WTC11 (cell line): Measurements from ENCODE around the gene NFAT5. TPM values are rescaled to one million over a fixed set of nuclear protein-coding genes. Genes with fewer than 3 reads are reported as not detected.
"Not testable (repeated sequence)": the region's sequence is repeated elsewhere in the genome, so short reads cannot be mapped to it uniquely, and the experiment has no call there.

Source experiments
- ATAC-seq: fragments of 200-7000 bp; cut with Tn5 transposase; 2 replicates; pipeline ENCODE4 v1.10.0; 2021; ENCODE audit warnings: mild to moderate bottlenecking, moderate library complexity
- CTCF ChIA-PET: fragments of 300-600 bp; sonication (Branson Sonifier 250); formaldehyde crosslinking; loops from one replicate; lab custom pipeline; 2021; ENCODE audit warnings: antibody characterized with exemption; lab: Charles Lee
- POLR2A ChIA-PET: fragments of 350-600 bp; sonication (Branson Sonifier 250); formaldehyde crosslinking; loops from one replicate; lab custom pipeline; 2021; ENCODE audit warnings: antibody characterized with exemption; lab: Charles Lee
- DNase-seq: peaks from one replicate; pipeline ENCODE4 v3.0.0; 2021; ENCODE audit warnings: low spot score
- H3K27ac Mint-ChIP-seq: 2 replicates; pipeline ENCODE4 v1.8.0; 2021; ENCODE audit warnings: mixed read lengths
- H3K27me3 Mint-ChIP-seq: 2 replicates; pipeline ENCODE4 v1.8.0; 2021; ENCODE audit warnings: low read depth, mild to moderate bottlenecking, moderate library complexity, mixed read lengths
- H3K36me3 Mint-ChIP-seq: 2 replicates; pipeline ENCODE4 v1.8.0; 2021; ENCODE audit warnings: mixed read lengths
- H3K4me1 Mint-ChIP-seq: 2 replicates; pipeline ENCODE4 v1.8.0; 2022; ENCODE audit warnings: mixed read lengths
- H3K4me3 Mint-ChIP-seq: 2 replicates; pipeline ENCODE4 v1.8.0; 2021; ENCODE audit warnings: mild to moderate bottlenecking, moderate library complexity, mixed read lengths
- H3K9me3 Mint-ChIP-seq: 2 replicates; pipeline ENCODE4 v1.8.0; 2021; ENCODE audit warnings: mixed read lengths
- CBFB ChIP-seq: sonication (generic); formaldehyde crosslinking; IDR thresholded peaks from 2 replicates; pipeline ENCODE4 v1.8.1; 2022; ENCODE audit warnings: mild to moderate bottlenecking, low read depth, missing genetic modification reagents
- GTF2I ChIP-seq: fragments of 250-450 bp; sonication (Bioruptor Pico); conservative IDR thresholded peaks from 2 replicates; pipeline ENCODE4 v1.4.0; 2021; ENCODE audit warnings: mild to moderate bottlenecking
- IRF2 ChIP-seq: sonication (generic); formaldehyde crosslinking; IDR thresholded peaks from 2 replicates; pipeline ENCODE4 v1.8.0; 2022; ENCODE audit warnings: low read depth, missing genetic modification reagents, borderline replicate concordance
- KAT7 ChIP-seq: sonication (generic); formaldehyde crosslinking; IDR thresholded peaks from 2 replicates; pipeline ENCODE4 v1.8.1; 2023; ENCODE audit warnings: missing genetic modification reagents, mild to moderate bottlenecking, borderline replicate concordance
- NFYB ChIP-seq: sonication (generic); formaldehyde crosslinking; conservative IDR thresholded peaks from 2 replicates; pipeline ENCODE4 v1.8.0; 2022; ENCODE audit warnings: low read depth, missing genetic modification reagents
- NR3C1 ChIP-seq: sonication (generic); formaldehyde crosslinking; conservative IDR thresholded peaks from 2 replicates; pipeline ENCODE4 v1.8.1; 2023; ENCODE audit warnings: low read depth, mild to moderate bottlenecking, missing genetic modification reagents
- SMAD3 ChIP-seq: sonication (generic); formaldehyde crosslinking; IDR thresholded peaks from 2 replicates; pipeline ENCODE4 v1.8.0; 2022; ENCODE audit warnings: missing genetic modification reagents, mild to moderate bottlenecking, borderline replicate concordance
- TCF7 ChIP-seq: sonication (generic); formaldehyde crosslinking; IDR thresholded peaks from 2 replicates; pipeline ENCODE4 v1.8.0; 2022; ENCODE audit warnings: mild to moderate bottlenecking, low read depth, missing genetic modification reagents, moderate library complexity
- ZNF121 ChIP-seq: sonication (generic); formaldehyde crosslinking; IDR thresholded peaks from 2 replicates; pipeline ENCODE4 v1.8.0; 2023; ENCODE audit warnings: missing genetic modification reagents
- ZNF416 ChIP-seq: fragments of 250-450 bp; sonication (Bioruptor Pico); IDR thresholded peaks from 2 replicates; pipeline ENCODE4 v1.9.0; 2021; ENCODE audit warnings: mild to moderate bottlenecking, inconsistent platforms
- total RNA-seq: library from RNA; stranded (reverse); gene quantifications from 3 replicates; pipeline ENCODE4 v1.2.3, GENCODE V29; 2021
- TF ChIP-seq, protein P1 (sequence below): fragments of 250-450 bp; sonication (Bioruptor Pico); IDR thresholded peaks from 2 replicates; pipeline ENCODE4 v1.9.0; 2021; ENCODE audit warnings: mild to moderate bottlenecking, borderline replicate concordance
- TF ChIP-seq, protein P2 (sequence below): fragments of 250-450 bp; sonication (Bioruptor Pico); IDR thresholded peaks from 2 replicates; pipeline ENCODE4 v1.9.0; 2021; ENCODE audit warnings: mild to moderate bottlenecking
- TF ChIP-seq, protein P3 (sequence below): sonication (generic); formaldehyde crosslinking; IDR thresholded peaks from 2 replicates; pipeline ENCODE4 v1.8.0; 2022; ENCODE audit warnings: mild to moderate bottlenecking, missing genetic modification reagents
- TF ChIP-seq, protein P4 (sequence below): fragments of 250-450 bp; sonication (Bioruptor Pico); IDR thresholded peaks from 2 replicates; pipeline ENCODE4 v1.9.0; 2021; ENCODE audit warnings: moderate library complexity, mild to moderate bottlenecking, inconsistent platforms, borderline replicate concordance
- TF ChIP-seq, protein P5 (sequence below): fragments of 250-450 bp; sonication (Bioruptor Pico); conservative IDR thresholded peaks from 2 replicates; pipeline ENCODE4 v1.9.0; 2021; ENCODE audit warnings: mild to moderate bottlenecking
- TF ChIP-seq, protein P6 (sequence below): sonication (generic); formaldehyde crosslinking; IDR thresholded peaks from 2 replicates; pipeline ENCODE4 v1.8.1; 2022; ENCODE audit warnings: missing genetic modification reagents, borderline replicate concordance
- TF ChIP-seq, protein P7 (sequence below): sonication (generic); formaldehyde crosslinking; IDR thresholded peaks from 2 replicates; pipeline ENCODE4 v1.8.1; 2023; ENCODE audit warnings: mild to moderate bottlenecking, moderate library complexity, missing genetic modification reagents

Gene NFAT5
- total RNA-seq, 1 experiment from 2014 or later, result 23.2 TPM

DNA sequence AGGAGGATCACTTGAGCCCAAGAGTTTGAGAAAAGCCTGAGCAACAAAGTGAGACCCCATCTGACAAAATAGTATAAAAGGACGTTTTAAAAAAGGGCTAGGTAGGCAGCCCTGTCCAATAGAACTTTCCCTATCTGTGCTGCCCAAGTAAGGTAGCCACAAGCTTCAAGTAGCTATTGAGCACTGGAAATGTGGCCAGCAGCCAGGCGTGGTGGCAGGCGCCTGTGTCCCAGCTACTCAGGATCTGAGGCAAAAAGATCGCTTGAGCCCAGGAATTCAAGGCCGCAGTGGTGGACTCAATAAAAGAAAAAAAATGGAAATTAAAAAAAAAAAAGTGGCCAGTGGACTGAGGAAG is 162.1 kb downstream of the NFAT5 start:
- Mint-ChIP-seq H3K4me1 (peaks cover 38% of the 10 kb centered on the region), H3K36me3 (no peaks in the 10 kb centered on the region), H3K4me3 (peak overlapping the region; percentile 91), H3K27me3 (no peaks in the 10 kb centered on the region), H3K9me3 (no peaks in the 10 kb centered on the region), H3K27ac (peak overlapping the region; percentile 99; the same call in 1 of the 2 replicates)
- ChIA-PET POLR2A (interaction anchor here (1.2 kb wide), 1 partner anchor 9 kb away, joined by 3 read pairs; no protein-coding TSS in a partner anchor), CTCF (interaction anchor here (1.3 to 5.5 kb wide), 5 partner anchors 18 to 330 kb away, joined by 3 to 31 read pairs (median 5); partner anchors contain the start of gene NOB1)
- no peak for ATAC-seq
- TF ChIP-seq SMAD3 (CRISPR knock-in tag) (no peak), ZNF416 (CRISPR knock-in tag) (no peak), NR3C1 (CRISPR knock-in tag) (no peak), TCF7 (no peak), IRF2 (no peak), KAT7 (no peak), NFYB (CRISPR knock-in tag) (no peak)
- TF ChIP-seq, protein P1, sequence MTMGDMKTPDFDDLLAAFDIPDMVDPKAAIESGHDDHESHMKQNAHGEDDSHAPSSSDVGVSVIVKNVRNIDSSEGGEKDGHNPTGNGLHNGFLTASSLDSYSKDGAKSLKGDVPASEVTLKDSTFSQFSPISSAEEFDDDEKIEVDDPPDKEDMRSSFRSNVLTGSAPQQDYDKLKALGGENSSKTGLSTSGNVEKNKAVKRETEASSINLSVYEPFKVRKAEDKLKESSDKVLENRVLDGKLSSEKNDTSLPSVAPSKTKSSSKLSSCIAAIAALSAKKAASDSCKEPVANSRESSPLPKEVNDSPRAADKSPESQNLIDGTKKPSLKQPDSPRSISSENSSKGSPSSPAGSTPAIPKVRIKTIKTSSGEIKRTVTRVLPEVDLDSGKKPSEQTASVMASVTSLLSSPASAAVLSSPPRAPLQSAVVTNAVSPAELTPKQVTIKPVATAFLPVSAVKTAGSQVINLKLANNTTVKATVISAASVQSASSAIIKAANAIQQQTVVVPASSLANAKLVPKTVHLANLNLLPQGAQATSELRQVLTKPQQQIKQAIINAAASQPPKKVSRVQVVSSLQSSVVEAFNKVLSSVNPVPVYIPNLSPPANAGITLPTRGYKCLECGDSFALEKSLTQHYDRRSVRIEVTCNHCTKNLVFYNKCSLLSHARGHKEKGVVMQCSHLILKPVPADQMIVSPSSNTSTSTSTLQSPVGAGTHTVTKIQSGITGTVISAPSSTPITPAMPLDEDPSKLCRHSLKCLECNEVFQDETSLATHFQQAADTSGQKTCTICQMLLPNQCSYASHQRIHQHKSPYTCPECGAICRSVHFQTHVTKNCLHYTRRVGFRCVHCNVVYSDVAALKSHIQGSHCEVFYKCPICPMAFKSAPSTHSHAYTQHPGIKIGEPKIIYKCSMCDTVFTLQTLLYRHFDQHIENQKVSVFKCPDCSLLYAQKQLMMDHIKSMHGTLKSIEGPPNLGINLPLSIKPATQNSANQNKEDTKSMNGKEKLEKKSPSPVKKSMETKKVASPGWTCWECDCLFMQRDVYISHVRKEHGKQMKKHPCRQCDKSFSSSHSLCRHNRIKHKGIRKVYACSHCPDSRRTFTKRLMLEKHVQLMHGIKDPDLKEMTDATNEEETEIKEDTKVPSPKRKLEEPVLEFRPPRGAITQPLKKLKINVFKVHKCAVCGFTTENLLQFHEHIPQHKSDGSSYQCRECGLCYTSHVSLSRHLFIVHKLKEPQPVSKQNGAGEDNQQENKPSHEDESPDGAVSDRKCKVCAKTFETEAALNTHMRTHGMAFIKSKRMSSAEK (CRISPR knock-in tag), result no peak
- TF ChIP-seq, protein P2, sequence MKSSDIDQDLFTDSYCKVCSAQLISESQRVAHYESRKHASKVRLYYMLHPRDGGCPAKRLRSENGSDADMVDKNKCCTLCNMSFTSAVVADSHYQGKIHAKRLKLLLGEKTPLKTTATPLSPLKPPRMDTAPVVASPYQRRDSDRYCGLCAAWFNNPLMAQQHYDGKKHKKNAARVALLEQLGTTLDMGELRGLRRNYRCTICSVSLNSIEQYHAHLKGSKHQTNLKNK (CRISPR knock-in tag), result no peak
- TF ChIP-seq, protein P3, sequence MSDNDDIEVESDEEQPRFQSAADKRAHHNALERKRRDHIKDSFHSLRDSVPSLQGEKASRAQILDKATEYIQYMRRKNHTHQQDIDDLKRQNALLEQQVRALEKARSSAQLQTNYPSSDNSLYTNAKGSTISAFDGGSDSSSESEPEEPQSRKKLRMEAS, result no peak
- DNase-seq, result no peak

DNA sequence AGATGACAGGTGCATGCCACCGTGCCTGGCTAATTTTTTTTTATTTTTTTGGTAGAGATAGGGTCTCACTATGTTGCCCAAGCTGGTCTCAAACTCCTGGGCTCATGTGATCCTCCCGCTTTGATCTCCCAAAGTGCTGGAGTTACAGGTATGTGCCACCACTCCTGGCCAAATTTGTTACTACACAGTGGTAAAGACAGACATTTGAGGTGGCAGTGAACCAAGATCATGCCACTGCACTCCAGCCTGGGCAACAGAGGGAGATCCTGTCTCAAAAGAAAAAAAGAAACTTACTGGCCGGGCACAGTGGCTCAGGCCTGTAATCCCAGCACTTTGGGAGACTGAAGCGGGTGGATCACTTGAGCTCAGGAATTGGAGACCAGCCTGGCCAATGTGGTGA is 163.3 kb downstream of the NFAT5 start:
- H3K4me3 Mint-ChIP-seq, ATAC-seq, POLR2A ChIA-PET, H3K9me3 Mint-ChIP-seq, H3K27ac Mint-ChIP-seq, DNase-seq, H3K27me3 Mint-ChIP-seq, H3K36me3 Mint-ChIP-seq: not testable (repeated sequence)
- H3K4me1 Mint-ChIP-seq, result peaks cover 38% of the 10 kb centered on the region
- CTCF ChIA-PET, result interaction anchor here (1.3 to 5.5 kb wide), 2 partner anchors 20 to 25 kb away, joined by 5 to 31 read pairs; partner anchors contain the start of gene NOB1
- TF ChIP-seq ZNF121 (CRISPR knock-in tag), result peak; percentile 92

DNA sequence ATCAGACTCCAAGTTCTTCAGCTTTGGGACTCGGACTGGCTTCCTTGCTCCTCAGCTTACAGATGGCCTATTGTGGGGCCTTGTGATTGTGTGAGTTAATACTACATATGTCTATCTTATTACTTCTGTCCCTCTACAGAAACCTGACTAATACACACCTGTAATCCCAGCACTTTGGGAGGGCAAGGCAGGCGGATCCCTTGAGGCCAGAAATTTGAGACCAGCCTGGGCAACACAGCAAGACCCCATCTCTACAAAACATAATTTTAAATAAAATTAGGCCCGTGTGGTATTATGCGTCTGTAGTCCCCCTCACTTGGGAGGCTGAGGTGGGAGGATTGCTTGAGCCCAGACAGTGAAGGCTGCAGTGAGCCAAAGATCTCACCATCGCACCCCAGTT is 165.5 kb downstream of the NFAT5 start:
- POLR2A ChIA-PET, H3K27ac Mint-ChIP-seq, H3K36me3 Mint-ChIP-seq, H3K27me3 Mint-ChIP-seq, H3K4me3 Mint-ChIP-seq, H3K9me3 Mint-ChIP-seq, DNase-seq, CTCF ChIA-PET, ATAC-seq: not testable (repeated sequence)
- TF ChIP-seq ZNF121 (CRISPR knock-in tag), result peak; percentile 49; the same call in 1 of the 2 replicates
- H3K4me1 Mint-ChIP-seq, result peaks cover 24% of the 10 kb centered on the region

DNA sequence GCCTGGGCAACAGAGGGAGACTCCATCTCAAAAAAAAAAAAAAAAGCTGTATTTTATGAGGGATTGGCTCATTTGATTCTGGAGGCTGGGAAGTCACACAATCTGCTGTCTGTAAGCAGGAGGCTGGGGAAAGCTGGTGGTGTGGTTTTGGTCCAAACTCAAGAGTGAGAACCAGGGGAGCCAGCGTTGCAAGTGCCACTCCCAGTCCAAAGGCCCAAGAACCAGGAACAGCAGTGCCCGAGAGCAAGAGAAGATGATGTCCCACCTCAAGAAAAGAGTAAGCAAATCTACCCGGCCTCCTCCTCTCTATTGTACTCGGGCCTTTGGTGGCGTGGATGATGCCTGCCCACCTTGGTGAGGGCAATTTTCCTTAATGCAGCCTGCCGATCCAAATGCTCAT is 166.3 kb downstream of the NFAT5 start:
- Mint-ChIP-seq H3K4me3 (no peak overlapping the region), H3K36me3 (no peaks in the 10 kb centered on the region), H3K4me1 (peaks cover 17% of the 10 kb centered on the region), H3K27me3 (no peaks in the 10 kb centered on the region), H3K27ac (no peak overlapping the region), H3K9me3 (no peaks in the 10 kb centered on the region)
- no peak for ATAC-seq
- DNase-seq, result no peak
- ChIA-PET CTCF (interaction anchor here (1.0 kb wide), 1 partner anchor 23 kb away, joined by 4 read pairs; the partner anchor contains the start of gene NOB1), POLR2A (no interaction called here)
- TF ChIP-seq GTF2I (CRISPR knock-in tag) (no peak), KAT7 (no peak), CBFB (no peak), NFYB (CRISPR knock-in tag) (no peak)
- TF ChIP-seq, protein P4, sequence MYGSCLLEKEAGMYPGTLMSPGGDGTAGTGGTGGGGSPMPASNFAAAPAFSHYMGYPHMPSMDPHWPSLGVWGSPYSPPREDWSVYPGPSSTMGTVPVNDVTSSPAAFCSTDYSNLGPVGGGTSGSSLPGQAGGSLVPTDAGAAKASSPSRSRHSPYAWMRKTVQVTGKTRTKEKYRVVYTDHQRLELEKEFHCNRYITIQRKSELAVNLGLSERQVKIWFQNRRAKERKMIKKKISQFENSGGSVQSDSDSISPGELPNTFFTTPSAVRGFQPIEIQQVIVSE (CRISPR knock-in tag), result no peak
- TF ChIP-seq, protein P5, sequence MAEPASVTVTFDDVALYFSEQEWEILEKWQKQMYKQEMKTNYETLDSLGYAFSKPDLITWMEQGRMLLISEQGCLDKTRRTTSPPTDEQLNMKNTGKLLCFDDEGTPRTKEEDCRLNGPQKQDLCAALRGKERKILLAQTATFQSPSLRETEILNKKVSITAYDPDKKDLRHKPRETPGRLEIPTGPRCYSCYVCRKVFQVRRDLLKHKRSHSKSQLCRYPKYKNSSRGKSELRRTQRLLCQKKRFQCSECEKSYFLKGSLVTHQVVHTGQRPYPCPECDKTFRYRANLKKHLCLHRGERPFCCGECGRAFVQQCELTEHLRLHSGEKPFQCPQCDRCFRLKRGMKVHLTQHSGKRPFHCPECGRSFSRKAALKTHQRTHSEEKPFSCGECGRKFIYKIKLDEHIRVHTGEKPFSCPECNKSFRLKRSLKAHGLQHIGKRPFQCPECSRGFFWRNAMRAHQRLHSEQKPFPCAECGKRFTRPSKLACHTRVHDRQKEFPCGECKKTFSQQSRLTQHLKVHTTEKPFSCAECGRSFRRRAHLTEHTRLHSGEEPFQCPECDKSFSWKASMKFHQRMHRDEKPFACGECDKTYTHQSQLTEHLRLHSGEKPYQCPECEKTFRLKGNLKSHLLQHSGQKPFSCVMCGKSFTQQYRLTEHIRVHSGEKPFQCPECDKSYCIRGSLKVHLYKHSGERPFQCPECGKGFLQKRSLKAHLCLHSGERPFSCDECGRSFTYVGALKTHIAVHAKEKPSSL (CRISPR knock-in tag), result no peak
- TF ChIP-seq, protein P6, sequence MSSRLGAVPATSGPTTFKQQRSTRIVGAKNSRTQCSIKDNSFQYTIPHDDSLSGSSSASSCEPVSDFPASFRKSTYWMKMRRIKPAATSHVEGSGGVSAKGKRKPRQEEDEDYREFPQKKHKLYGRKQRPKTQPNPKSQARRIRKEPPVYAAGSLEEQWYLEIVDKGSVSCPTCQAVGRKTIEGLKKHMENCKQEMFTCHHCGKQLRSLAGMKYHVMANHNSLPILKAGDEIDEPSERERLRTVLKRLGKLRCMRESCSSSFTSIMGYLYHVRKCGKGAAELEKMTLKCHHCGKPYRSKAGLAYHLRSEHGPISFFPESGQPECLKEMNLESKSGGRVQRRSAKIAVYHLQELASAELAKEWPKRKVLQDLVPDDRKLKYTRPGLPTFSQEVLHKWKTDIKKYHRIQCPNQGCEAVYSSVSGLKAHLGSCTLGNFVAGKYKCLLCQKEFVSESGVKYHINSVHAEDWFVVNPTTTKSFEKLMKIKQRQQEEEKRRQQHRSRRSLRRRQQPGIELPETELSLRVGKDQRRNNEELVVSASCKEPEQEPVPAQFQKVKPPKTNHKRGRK (CRISPR knock-in tag), result no peak
- TF ChIP-seq, protein P7, sequence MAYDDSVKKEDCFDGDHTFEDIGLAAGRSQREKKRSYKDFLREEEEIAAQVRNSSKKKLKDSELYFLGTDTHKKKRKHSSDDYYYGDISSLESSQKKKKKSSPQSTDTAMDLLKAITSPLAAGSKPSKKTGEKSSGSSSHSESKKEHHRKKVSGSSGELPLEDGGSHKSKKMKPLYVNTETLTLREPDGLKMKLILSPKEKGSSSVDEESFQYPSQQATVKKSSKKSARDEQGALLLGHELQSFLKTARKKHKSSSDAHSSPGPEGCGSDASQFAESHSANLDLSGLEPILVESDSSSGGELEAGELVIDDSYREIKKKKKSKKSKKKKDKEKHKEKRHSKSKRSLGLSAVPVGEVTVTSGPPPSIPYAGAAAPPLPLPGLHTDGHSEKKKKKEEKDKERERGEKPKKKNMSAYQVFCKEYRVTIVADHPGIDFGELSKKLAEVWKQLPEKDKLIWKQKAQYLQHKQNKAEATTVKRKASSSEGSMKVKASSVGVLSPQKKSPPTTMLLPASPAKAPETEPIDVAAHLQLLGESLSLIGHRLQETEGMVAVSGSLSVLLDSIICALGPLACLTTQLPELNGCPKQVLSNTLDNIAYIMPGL (CRISPR knock-in tag), result no peak
